Lower leg skin (tissue), 4 donors: Measurements from ENCODE around the gene UQCRQ. TPM values are rescaled to one million over a fixed set of nuclear protein-coding genes. Genes with fewer than 3 reads are reported as not detected.

Source experiments
- DNase-seq, 2 donors: peaks; one replicate each; pipeline ENCODE4 v3.0.0-alpha.2; 2019; ENCODE audit warnings: low spot score in 2 of 2
- H3K4me3 ChIP-seq: fragments of 200-600 bp; sonication (generic); 2 replicates; pipeline ENCODE4 v1.5.1; 2017; ENCODE audit warnings: mild to moderate bottlenecking, low read depth; ENCODE audit not compliant: poor library complexity, severe bottlenecking
- POLR2A ChIP-seq, 2 donors: fragments of 450-650 bp; IDR thresholded peaks; one replicate each; pipeline ENCODE4 v1.6.1; 2016 to 2017; ENCODE audit warnings: antibody characterized with exemption in 2 of 2, mild to moderate bottlenecking in 1 of 2, moderate library complexity in 1 of 2
- WGBS, 2 donors: methylation state at CpG; one replicate each; pipeline ENCODE4 v1.1.5; 2018; 5-methylcytosine and 5-hydroxymethylcytosine counted together
- intact Hi-C: fragments of 100-400 bp; cut with DNase I; formaldehyde crosslinking; loops from one replicate; pipeline ENCODE4 v1.15.0; 2023; ENCODE audit warnings: low total_unique reads
- total RNA-seq, 4 donors: library from RNA; depleted of rRNA; stranded (reverse); fragments of >200 nt; gene quantifications; one replicate each; pipeline ENCODE4 v1.1.0, GENCODE V29; 2016
- TF ChIP-seq, protein P1 (sequence below), 3 donors: fragments of 450-650 bp; IDR thresholded peaks; one replicate each; pipeline ENCODE4 v1.5.1; 2016; ENCODE audit warnings: antibody characterized with exemption in 3 of 3, mild to moderate bottlenecking in 3 of 3, moderate library complexity in 2 of 3

Gene UQCRQ
- total RNA-seq, 4 donors from 2014 or later, result 56.0 to 122 (median 88.0) TPM

- intact Hi-C loops, result no loop called here
- no peak overlapping the region for H3K4me3 ChIP-seq
- TF ChIP-seq, protein P1, sequence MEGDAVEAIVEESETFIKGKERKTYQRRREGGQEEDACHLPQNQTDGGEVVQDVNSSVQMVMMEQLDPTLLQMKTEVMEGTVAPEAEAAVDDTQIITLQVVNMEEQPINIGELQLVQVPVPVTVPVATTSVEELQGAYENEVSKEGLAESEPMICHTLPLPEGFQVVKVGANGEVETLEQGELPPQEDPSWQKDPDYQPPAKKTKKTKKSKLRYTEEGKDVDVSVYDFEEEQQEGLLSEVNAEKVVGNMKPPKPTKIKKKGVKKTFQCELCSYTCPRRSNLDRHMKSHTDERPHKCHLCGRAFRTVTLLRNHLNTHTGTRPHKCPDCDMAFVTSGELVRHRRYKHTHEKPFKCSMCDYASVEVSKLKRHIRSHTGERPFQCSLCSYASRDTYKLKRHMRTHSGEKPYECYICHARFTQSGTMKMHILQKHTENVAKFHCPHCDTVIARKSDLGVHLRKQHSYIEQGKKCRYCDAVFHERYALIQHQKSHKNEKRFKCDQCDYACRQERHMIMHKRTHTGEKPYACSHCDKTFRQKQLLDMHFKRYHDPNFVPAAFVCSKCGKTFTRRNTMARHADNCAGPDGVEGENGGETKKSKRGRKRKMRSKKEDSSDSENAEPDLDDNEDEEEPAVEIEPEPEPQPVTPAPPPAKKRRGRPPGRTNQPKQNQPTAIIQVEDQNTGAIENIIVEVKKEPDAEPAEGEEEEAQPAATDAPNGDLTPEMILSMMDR (IDR thresholded peaks at IDR 0.05), result no peak
- TF ChIP-seq POLR2A (IDR thresholded peaks at IDR 0.05), result no peak
- 61 to 72% methylated on average over 2 of the region's 2 CpGs for WGBS, 2 donors
- no peak for DNase-seq
These were observed 18.1 kb downstream of the UQCRQ start for GRCh38 chr5:132884548-132884947.

GRCh38 chr5:132886064-132886823, 19.8 kb downstream of the UQCRQ start:
- 90 to 91% methylated on average over 11 of the region's 11 CpGs for WGBS, 2 donors
- intact Hi-C loops, result no loop called here
- no peak overlapping the region for H3K4me3 ChIP-seq
- DNase-seq, result no peak
- no peak for TF ChIP-seq POLR2A (IDR thresholded peaks at IDR 0.05)
- TF ChIP-seq, protein P1 (IDR thresholded peaks at IDR 0.05), result no peak

DNA sequence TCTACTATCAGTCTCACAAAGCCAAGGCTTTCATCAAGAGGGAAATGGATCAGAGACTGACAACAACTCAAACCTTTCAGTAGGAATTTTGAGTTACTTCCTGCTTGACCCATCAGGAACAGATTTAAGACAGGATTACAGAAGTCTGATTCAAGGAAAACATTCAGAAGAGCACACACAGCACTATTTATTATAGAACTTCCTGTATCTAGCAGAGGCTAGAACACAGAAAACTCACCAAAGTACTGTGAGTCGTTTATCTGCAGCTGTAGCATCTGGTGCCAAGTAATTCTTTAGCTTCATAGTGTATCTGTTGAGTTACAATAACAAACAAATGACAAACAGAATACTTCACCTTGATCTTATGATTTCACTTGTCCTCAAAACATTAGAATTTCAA, 20.8 kb downstream of the UQCRQ start:
- WGBS, 2 donors, result 16 to 21% methylated on average over 1 of the region's 1 CpG
- DNase-seq, result no peak
- no peak for TF ChIP-seq POLR2A (IDR thresholded peaks at IDR 0.05)
- TF ChIP-seq, protein P1 (IDR thresholded peaks at IDR 0.05), result no peak
- no peak overlapping the region for H3K4me3 ChIP-seq
- intact Hi-C loops, result no loop called here

GRCh38 chr5:132889501-132889900, 23.1 kb downstream of the UQCRQ start:
- intact Hi-C loops, result no loop called here
- DNase-seq, result no peak
- TF ChIP-seq POLR2A (IDR thresholded peaks at IDR 0.05), result no peak
- TF ChIP-seq, protein P1 (IDR thresholded peaks at IDR 0.05), result no peak

GRCh38 chr5:132890817-132891216, 24.4 kb downstream of the UQCRQ start:
- 96% methylated on average over 4 of the region's 4 CpGs for WGBS, 2 donors

More at GRCh38 chr5:132889501-132889900, 23.1 kb downstream of the UQCRQ start:
- H3K4me3 ChIP-seq, result no peak overlapping the region

More at GRCh38 chr5:132890817-132891216, 24.4 kb downstream of the UQCRQ start:
- DNase-seq, result no peak
- intact Hi-C loops, result no loop called here
- TF ChIP-seq, protein P1 (IDR thresholded peaks at IDR 0.05), result no peak
- TF ChIP-seq POLR2A (IDR thresholded peaks at IDR 0.05), result no peak
- no peak overlapping the region for H3K4me3 ChIP-seq
